NB4 (cell line): ENCODE measurements around the gene ADRB2.

Experiments used
- DNase-seq: peaks from one replicate; pipeline ENCODE4 v3.0.0; 2010; ENCODE audit warnings: low read depth
- H3K4me3 ChIP-seq: one replicate; pipeline ENCODE4 v1.5.1; 2011; ENCODE audit warnings: mild to moderate bottlenecking, low read depth, low read length, moderate library complexity
- CTCF ChIP-seq: IDR thresholded peaks from one replicate; pipeline ENCODE4 v1.5.1; 2012; ENCODE audit warnings: low read depth, low read length
- MAX ChIP-seq: IDR thresholded peaks from 2 replicates; pipeline ENCODE4 v1.6.1; 2011; ENCODE audit warnings: low read depth, low read length
- MYC ChIP-seq: IDR thresholded peaks from 2 replicates; pipeline ENCODE4 v1.6.1; 2011; ENCODE audit warnings: low read depth, low read length
- POLR2A ChIP-seq: IDR thresholded peaks from 2 replicates; pipeline ENCODE4 v1.6.1; 2011; ENCODE audit warnings: mild to moderate bottlenecking; ENCODE audit not compliant: insufficient read length; ENCODE audit errors: extremely low read depth

Gene ADRB2

GRCh38 chr5:148834689-148835088 is 8.3 kb downstream of the ADRB2 start:
- TF ChIP-seq CTCF (no peak), POLR2A (no peak), MYC (no peak), MAX (no peak)
- no peak for DNase-seq
- no peak overlapping the region for H3K4me3 ChIP-seq

- no peak for DNase-seq
- TF ChIP-seq MYC, result no peak
- no peak for TF ChIP-seq MAX
- TF ChIP-seq CTCF, result no peak
- no peak for TF ChIP-seq POLR2A
- no peak overlapping the region for H3K4me3 ChIP-seq
Measured at GRCh38 chr5:148836272-148837250, 10.2 kb downstream of the ADRB2 start.

GRCh38 chr5:148837383-148837782 is 11.0 kb downstream of the ADRB2 start:
- DNase-seq, result no peak
- TF ChIP-seq POLR2A, result no peak
- no peak for TF ChIP-seq MAX
- TF ChIP-seq CTCF, result no peak
- H3K4me3 ChIP-seq, result no peak overlapping the region

GRCh38 chr5:148838357-148838756 is 11.9 kb downstream of the ADRB2 start:
- TF ChIP-seq MYC (no peak), CTCF (no peak), MAX (no peak), POLR2A (no peak)
- H3K4me3 ChIP-seq, result no peak overlapping the region
- DNase-seq, result no peak

- H3K4me3 ChIP-seq, result no peak overlapping the region
- no peak for DNase-seq
- no peak for TF ChIP-seq POLR2A
- TF ChIP-seq CTCF, result no peak
- TF ChIP-seq MAX, result no peak
Measured at GRCh38 chr5:148839960-148840359, 13.5 kb downstream of the ADRB2 start.
